RPMI7951 (cell line): ENCODE data around the gene RNF145. TPM values are rescaled to one million over a fixed set of nuclear protein-coding genes. Genes with fewer than 3 reads are reported as not detected.
A peak's percentile ranks its signal among the peaks of the same experiment; 100 is the strongest.
"Not testable (repeated sequence)": the region's sequence is repeated elsewhere in the genome, so short reads cannot be mapped to it uniquely, and the experiment has no call there.

Experiments
- DNase-seq: peaks from one replicate; pipeline ENCODE4 v3.0.0-alpha.2; 2012; ENCODE audit warnings: low read depth
- total RNA-seq: library from RNA; depleted of rRNA; stranded (reverse); fragments of >200 nt; shearing (Covaris generic); gene quantifications from 2 replicates; pipeline ENCODE4 v1.2.3, GENCODE V29; 2014

RNF145 gene
- total RNA-seq, 1 experiment from 2014 or later = 38.3 TPM

- not testable (repeated sequence) for DNase-seq
These were observed 50.7 kb downstream of the RNF145 start for GRCh38 chr5:159158553-159159091.

GRCh38 chr5:159157552-159157951 lies 51.8 kb downstream of the RNF145 start:
- DNase-seq = no peak

- peak; percentile 58 for DNase-seq
These were observed 52.7 kb downstream of the RNF145 start for GRCh38 chr5:159156426-159157238.

DNA sequence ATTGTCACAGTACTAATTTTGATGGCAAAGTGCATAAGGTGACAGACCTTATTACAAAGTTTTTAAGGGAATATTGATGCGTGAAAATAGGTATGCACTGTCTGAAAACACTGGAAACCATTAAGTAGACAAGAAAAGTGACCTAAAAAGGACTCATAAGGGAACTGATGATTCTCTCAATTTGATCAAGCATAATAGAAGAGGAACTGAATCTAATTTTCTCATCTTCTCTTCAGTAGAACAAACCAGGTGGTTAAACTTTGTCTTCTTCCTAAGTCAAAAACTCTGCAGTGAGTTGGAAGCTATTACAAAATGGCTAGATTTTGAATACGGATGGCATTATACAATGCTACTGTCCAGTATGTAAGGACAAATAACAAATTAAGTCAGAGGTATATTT lies 53.4 kb downstream of the RNF145 start:
- no peak for DNase-seq

DNA sequence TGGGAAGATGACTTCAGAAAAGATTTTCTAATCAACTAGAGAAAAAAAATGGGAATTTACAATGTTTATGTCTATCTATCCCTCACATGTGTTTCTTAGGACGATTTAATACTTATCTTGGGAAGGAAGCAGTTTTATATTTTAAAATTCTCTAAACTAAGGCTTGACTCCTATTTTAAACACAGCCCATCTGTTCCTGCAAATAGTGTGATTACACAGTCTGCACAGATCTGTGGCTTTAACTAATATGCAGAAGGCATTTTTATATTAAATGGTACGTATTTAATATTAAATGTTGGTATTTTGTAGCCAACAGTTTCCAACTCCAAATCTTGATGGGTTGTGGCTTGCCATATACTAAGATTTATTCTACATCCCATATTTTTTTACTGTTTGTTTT lies 56.5 kb downstream of the RNF145 start:
- no peak for DNase-seq

DNA sequence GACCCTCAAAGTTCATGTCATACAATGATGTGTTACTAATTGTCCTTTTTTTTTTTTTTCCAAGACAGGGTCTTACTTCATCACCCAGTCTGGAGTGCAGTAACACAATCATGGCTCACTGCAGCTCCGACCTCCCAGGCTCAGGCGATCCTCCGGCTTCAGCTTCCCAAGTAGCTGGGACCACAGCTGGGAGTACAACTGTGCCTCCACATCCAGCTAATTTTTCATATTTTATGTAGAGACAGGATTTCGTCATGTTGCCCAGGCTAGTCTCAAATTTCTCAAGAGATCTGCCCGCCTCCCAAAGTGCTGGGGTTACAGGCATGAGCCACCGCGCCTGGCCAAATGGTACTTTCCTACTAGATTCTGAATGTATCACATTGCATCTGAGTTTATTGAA lies 60.3 kb downstream of the RNF145 start:
- DNase-seq = no peak

GRCh38 chr5:159147976-159148375 lies 61.4 kb downstream of the RNF145 start:
- DNase-seq = no peak

DNA sequence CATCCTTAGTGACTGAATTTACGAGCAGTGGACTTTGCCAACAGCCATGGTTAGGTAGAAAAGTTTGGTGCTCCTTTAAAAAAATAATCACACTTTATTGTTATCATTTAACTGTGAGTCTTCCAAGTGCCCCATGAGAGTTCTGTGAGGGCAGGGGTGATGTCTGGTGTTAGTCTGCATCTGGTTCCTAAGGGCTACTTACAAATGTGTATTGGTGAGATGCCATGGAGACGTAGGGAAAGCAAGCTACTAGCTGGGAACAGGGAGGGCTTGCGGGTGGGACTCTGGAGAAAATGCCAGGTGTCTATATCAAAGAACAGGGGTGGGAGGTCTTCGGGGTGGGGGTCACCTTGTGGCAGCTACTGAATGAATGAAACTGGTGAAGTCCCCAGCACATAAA lies 62.5 kb downstream of the RNF145 start:
- no peak for DNase-seq

- DNase-seq = not testable (repeated sequence)
These were observed 64.2 kb downstream of the RNF145 start for GRCh38 chr5:159145160-159145559.

GRCh38 chr5:159139802-159140201 lies 69.6 kb downstream of the RNF145 start:
- DNase-seq = peak; percentile 37

- peak; percentile 67 for DNase-seq
These were observed 73.3 kb downstream of the RNF145 start for GRCh38 chr5:159135896-159136531.

GRCh38 chr5:159133041-159133741 lies 76.2 kb downstream of the RNF145 start:
- peak; percentile 50 for DNase-seq

DNA sequence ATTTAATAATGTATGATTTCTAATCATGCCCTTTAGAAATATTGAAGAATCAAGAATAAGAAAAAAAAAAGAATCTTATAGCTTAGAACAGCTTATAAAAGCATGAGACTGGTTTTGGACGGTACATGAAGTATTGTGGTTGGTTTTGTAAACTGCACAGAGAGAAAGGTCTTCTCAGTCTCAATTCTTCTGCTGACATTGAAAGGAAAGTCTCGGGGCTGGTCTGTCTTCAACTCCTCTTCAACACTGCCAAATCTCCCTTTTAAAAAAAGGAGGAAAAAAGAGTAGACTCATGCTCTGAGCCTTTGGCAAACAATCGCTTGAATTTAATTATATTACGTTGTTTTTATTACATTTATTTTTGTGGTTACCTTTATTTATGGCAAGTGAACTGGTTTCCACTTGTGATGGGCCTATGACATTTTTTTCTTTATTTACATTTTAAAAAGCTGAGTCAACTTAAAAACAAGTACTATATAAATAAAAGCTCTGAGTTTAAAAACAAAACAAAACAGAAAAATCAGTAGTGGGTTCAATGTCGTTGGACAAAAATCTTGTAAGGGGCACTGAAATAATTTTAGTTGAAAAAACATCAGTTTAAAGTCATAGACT lies 76.8 kb downstream of the RNF145 start:
- no peak for DNase-seq

- DNase-seq = no peak
These were observed 77.4 kb downstream of the RNF145 start for GRCh38 chr5:159131951-159132350.

- no peak for DNase-seq
These were observed 78.5 kb downstream of the RNF145 start for GRCh38 chr5:159130871-159131270.

DNA sequence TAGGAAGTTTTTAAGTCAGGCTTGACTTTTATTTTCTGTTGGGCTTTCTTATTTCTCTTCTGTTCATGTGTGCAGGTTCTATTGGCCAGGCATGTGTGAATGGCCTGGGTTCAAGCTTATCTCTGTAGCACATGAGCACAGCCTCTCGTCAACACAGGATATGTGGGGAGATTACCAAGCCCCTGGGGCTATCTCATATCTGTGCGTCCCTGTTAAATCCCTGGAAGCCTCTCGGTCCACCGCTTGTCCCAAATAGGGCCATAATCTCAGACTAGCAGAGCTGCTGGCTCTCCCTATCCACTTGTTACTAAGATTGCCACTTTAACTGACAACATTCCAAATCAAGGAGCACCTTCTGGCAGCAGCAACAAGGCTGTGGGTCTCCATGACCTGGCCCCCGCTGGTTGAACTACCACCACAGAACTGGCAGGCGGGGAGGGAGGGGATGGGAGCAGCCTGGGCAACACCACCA lies 81.2 kb downstream of the RNF145 start:
- DNase-seq = no peak

DNA sequence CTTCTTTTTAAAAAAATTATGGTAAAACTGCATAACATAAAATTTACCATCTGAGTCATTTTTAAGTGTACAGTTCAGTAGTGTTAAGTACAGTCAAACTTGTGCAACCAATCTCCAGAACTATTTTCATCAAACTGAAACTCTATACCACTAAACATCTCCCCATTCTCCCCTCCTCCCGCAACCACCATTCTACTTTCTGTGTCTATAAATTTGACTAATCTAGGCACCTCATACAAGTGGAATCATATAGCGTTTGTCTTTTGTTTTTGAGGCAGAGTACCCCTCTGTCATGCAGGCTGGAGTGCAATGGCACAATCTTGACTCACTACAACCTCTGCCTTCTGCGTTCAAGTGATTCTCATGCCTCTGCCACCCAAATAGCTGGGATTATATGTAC lies 85.7 kb downstream of the RNF145 start:
- no peak for DNase-seq

DNA sequence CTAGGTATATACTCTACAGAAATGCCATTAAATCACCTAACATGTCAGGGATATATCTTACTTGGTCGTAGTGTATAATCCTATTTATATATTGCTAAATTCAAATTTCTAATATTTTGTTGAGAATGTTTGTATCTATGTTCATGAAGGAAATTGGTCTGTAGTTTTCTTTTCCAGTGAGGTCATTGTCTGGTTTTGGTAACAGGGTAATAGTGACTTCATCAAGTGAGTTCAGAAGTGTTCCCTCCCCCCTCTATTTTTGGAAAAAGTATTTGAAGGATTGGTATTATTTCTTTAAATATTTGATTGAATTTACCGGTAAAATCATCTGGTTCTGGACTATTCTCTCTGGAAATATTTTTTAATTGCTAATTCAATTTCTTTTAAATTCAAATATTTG lies 86.2 kb downstream of the RNF145 start:
- no peak for DNase-seq

DNA sequence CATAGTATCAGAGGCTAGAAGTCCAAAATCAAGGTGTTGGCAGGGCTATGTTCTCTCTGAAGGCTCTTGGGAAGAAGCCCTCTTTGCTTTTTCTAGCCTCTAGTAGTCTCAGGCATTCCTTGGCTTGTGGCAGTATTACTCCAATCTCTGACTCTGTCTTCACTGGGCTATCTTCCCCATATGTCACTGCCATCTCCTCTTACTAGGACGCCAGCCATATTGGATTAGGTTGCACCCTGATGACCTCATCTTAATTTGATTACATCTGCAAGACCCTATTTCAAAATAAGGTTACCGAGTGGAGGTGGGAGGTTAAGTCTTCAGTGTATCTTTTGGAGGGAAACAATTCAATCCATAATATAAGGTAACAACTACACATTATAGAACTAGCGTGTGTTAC lies 88.3 kb downstream of the RNF145 start:
- DNase-seq = no peak

GRCh38 chr5:159120446-159120845 lies 88.9 kb downstream of the RNF145 start:
- DNase-seq = peak; percentile 24

GRCh38 chr5:159119842-159120241 lies 89.5 kb downstream of the RNF145 start:
- DNase-seq = not testable (repeated sequence)
